T-helper 1 cell treated with Interleukin-12 subunit alpha and Interleukin-12 subunit beta and Interleukin-4 antibody, amounts not matched to agents 30 μg/mL and 1 μg/mL, for 36 hours (primary cell): ENCODE measurements around the gene TOX2.

Source experiments
- H3K27ac Mint-ChIP-seq: one replicate; pipeline ENCODE4 v1.8.0; 2021; ENCODE audit warnings: mild to moderate bottlenecking, mixed read lengths
- H3K27me3 Mint-ChIP-seq: one replicate; pipeline ENCODE4 v1.8.0; 2021; ENCODE audit warnings: low read depth, mixed read lengths
- H3K36me3 Mint-ChIP-seq: one replicate; pipeline ENCODE4 v1.8.0; 2021; ENCODE audit warnings: low read depth, mixed read lengths
- H3K4me1 Mint-ChIP-seq: one replicate; pipeline ENCODE4 v1.8.0; 2021; ENCODE audit warnings: low read depth, mixed read lengths
- H3K4me3 Mint-ChIP-seq: one replicate; pipeline ENCODE4 v1.8.0; 2021; ENCODE audit warnings: mild to moderate bottlenecking, moderate library complexity, mixed read lengths
- H3K9me3 Mint-ChIP-seq: one replicate; pipeline ENCODE4 v1.8.0; 2021; ENCODE audit warnings: mixed read lengths

Gene TOX2

GRCh38 chr20:43914311-43915210 is at the start of gene TOX2:
Gene TOX2 (plus strand): TSS chr20:43914852. CDS start chr20:43914892, 40 bp downstream.
- peaks cover 23% of the 10 kb centered on the region for H3K9me3 Mint-ChIP-seq
- peaks cover 12% of the 10 kb centered on the region for H3K36me3 Mint-ChIP-seq
- peak within 1 kb of the TSS; percentile 87 for H3K4me3 Mint-ChIP-seq
- H3K27ac Mint-ChIP-seq, result peak within 1 kb of the TSS; percentile 80
- H3K27me3 Mint-ChIP-seq, result peaks cover 43% of the 10 kb centered on the region
- peaks cover 39% of the 10 kb centered on the region for H3K4me1 Mint-ChIP-seq

- peaks cover 2% of the 10 kb centered on the region for H3K36me3 Mint-ChIP-seq
- no peaks in the 10 kb centered on the region for H3K9me3 Mint-ChIP-seq
- H3K27ac Mint-ChIP-seq, result no peak overlapping the region
- no peak overlapping the region for H3K4me3 Mint-ChIP-seq
- H3K4me1 Mint-ChIP-seq, result peaks cover 2% of the 10 kb centered on the region
- peaks cover 15% of the 10 kb centered on the region for H3K27me3 Mint-ChIP-seq
Observed at GRCh38 chr20:43868091-43868490, 46.6 kb upstream of the TOX2 start.

GRCh38 chr20:43870484-43870883 is 44.2 kb upstream of the TOX2 start:
- no peaks in the 10 kb centered on the region for H3K9me3 Mint-ChIP-seq
- H3K27me3 Mint-ChIP-seq, result peaks cover 27% of the 10 kb centered on the region
- H3K36me3 Mint-ChIP-seq, result no peaks in the 10 kb centered on the region
- no peak overlapping the region for H3K4me3 Mint-ChIP-seq
- H3K27ac Mint-ChIP-seq, result no peak overlapping the region
- H3K4me1 Mint-ChIP-seq, result peaks cover 2% of the 10 kb centered on the region

- peaks cover 43% of the 10 kb centered on the region for H3K27me3 Mint-ChIP-seq
- H3K9me3 Mint-ChIP-seq, result no peaks in the 10 kb centered on the region
- H3K27ac Mint-ChIP-seq, result no peak overlapping the region
- H3K4me1 Mint-ChIP-seq, result peaks cover 7% of the 10 kb centered on the region
- H3K4me3 Mint-ChIP-seq, result no peak overlapping the region
- H3K36me3 Mint-ChIP-seq, result peaks cover 4% of the 10 kb centered on the region
Observed at GRCh38 chr20:43878776-43879175, 35.9 kb upstream of the TOX2 start.

GRCh38 chr20:43893930-43894329 is 20.7 kb upstream of the TOX2 start:
- H3K27ac Mint-ChIP-seq, result no peak overlapping the region
- H3K27me3 Mint-ChIP-seq, result peaks cover 33% of the 10 kb centered on the region
- peaks cover 2% of the 10 kb centered on the region for H3K36me3 Mint-ChIP-seq
- no peak overlapping the region for H3K4me3 Mint-ChIP-seq
- peaks cover 27% of the 10 kb centered on the region for H3K9me3 Mint-ChIP-seq
- H3K4me1 Mint-ChIP-seq, result no peaks in the 10 kb centered on the region

GRCh38 chr20:43894491-43894890 is 20.2 kb upstream of the TOX2 start:
- Mint-ChIP-seq H3K27me3 (peaks cover 33% of the 10 kb centered on the region), H3K4me3 (no peak overlapping the region), H3K27ac (no peak overlapping the region), H3K9me3 (peaks cover 23% of the 10 kb centered on the region), H3K36me3 (peaks cover under 1% of the 10 kb centered on the region), H3K4me1 (no peaks in the 10 kb centered on the region)

- Mint-ChIP-seq H3K9me3 (peaks cover 17% of the 10 kb centered on the region), H3K4me1 (no peaks in the 10 kb centered on the region), H3K36me3 (no peaks in the 10 kb centered on the region), H3K4me3 (no peak overlapping the region), H3K27me3 (peaks cover 26% of the 10 kb centered on the region), H3K27ac (no peak overlapping the region)
Observed at GRCh38 chr20:43895235-43895634, 19.4 kb upstream of the TOX2 start.

- Mint-ChIP-seq H3K9me3 (peaks cover 16% of the 10 kb centered on the region), H3K27me3 (peaks cover 12% of the 10 kb centered on the region), H3K36me3 (peaks cover 6% of the 10 kb centered on the region), H3K27ac (no peak overlapping the region), H3K4me1 (no peaks in the 10 kb centered on the region), H3K4me3 (no peak overlapping the region)
Observed at GRCh38 chr20:43899274-43900120, 15.2 kb upstream of the TOX2 start.

- Mint-ChIP-seq H3K4me3 (no peak overlapping the region), H3K27me3 (peaks cover 12% of the 10 kb centered on the region), H3K9me3 (peaks cover 16% of the 10 kb centered on the region), H3K4me1 (no peaks in the 10 kb centered on the region), H3K27ac (no peak overlapping the region), H3K36me3 (peaks cover 6% of the 10 kb centered on the region)
Observed at GRCh38 chr20:43900121-43900466, 14.6 kb upstream of the TOX2 start.

- Mint-ChIP-seq H3K27me3 (peaks cover 12% of the 10 kb centered on the region), H3K9me3 (peaks cover 16% of the 10 kb centered on the region), H3K4me3 (no peak overlapping the region), H3K27ac (no peak overlapping the region), H3K4me1 (no peaks in the 10 kb centered on the region), H3K36me3 (peaks cover 6% of the 10 kb centered on the region)
Observed at GRCh38 chr20:43900496-43900895, 14.2 kb upstream of the TOX2 start.

GRCh38 chr20:43901296-43901695 is 13.4 kb upstream of the TOX2 start:
- H3K4me3 Mint-ChIP-seq, result no peak overlapping the region
- no peak overlapping the region for H3K27ac Mint-ChIP-seq
- peaks cover 12% of the 10 kb centered on the region for H3K27me3 Mint-ChIP-seq
- peaks cover 16% of the 10 kb centered on the region for H3K9me3 Mint-ChIP-seq
- no peaks in the 10 kb centered on the region for H3K4me1 Mint-ChIP-seq
- H3K36me3 Mint-ChIP-seq, result peaks cover 6% of the 10 kb centered on the region

GRCh38 chr20:43903953-43904826 is 10.5 kb upstream of the TOX2 start:
- no peaks in the 10 kb centered on the region for H3K4me1 Mint-ChIP-seq
- H3K4me3 Mint-ChIP-seq, result no peak overlapping the region
- no peak overlapping the region for H3K27ac Mint-ChIP-seq
- H3K9me3 Mint-ChIP-seq, result peaks cover 29% of the 10 kb centered on the region
- H3K27me3 Mint-ChIP-seq, result peaks cover 7% of the 10 kb centered on the region
- H3K36me3 Mint-ChIP-seq, result peaks cover 13% of the 10 kb centered on the region

GRCh38 chr20:43904827-43905177 is 9.8 kb upstream of the TOX2 start:
- H3K9me3 Mint-ChIP-seq, result peaks cover 35% of the 10 kb centered on the region
- H3K36me3 Mint-ChIP-seq, result peaks cover 14% of the 10 kb centered on the region
- H3K4me1 Mint-ChIP-seq, result peaks cover 2% of the 10 kb centered on the region
- no peak overlapping the region for H3K4me3 Mint-ChIP-seq
- peaks cover 4% of the 10 kb centered on the region for H3K27me3 Mint-ChIP-seq
- no peak overlapping the region for H3K27ac Mint-ChIP-seq

- Mint-ChIP-seq H3K4me3 (no peak overlapping the region), H3K27me3 (peaks cover 4% of the 10 kb centered on the region), H3K9me3 (peaks cover 28% of the 10 kb centered on the region), H3K4me1 (peaks cover 13% of the 10 kb centered on the region), H3K36me3 (peaks cover 10% of the 10 kb centered on the region), H3K27ac (no peak overlapping the region)
Observed at GRCh38 chr20:43906505-43907034, 8.1 kb upstream of the TOX2 start.
